H1 (cell line): ENCODE measurements around the gene SYT2.

ENCODE experiments used
- BACH1 ChIP-seq: IDR thresholded peaks from 2 replicates; pipeline ENCODE4 v1.6.1; 2012; ENCODE audit warnings: low read length, improper control_type of control experiment
- EZH2 ChIP-seq: fragments of 200-600 bp; sonication (generic); IDR thresholded peaks from 2 replicates; pipeline ENCODE4 v1.7.1; 2012; ENCODE audit warnings: low read depth, mild to moderate bottlenecking, moderate library complexity, low read length, inconsistent platforms; ENCODE audit not compliant: severe bottlenecking
- HDAC6 ChIP-seq: IDR thresholded peaks from one replicate; pipeline ENCODE4 v1.7.1; 2012; ENCODE audit warnings: low read depth, mild to moderate bottlenecking, inconsistent platforms, low read length, moderate library complexity
- JUN ChIP-seq: IDR thresholded peaks from 2 replicates; pipeline ENCODE4 v1.6.1; 2011; ENCODE audit warnings: low read depth, mild to moderate bottlenecking, improper control_type of control experiment, low read length
- PHF8 ChIP-seq: fragments of 200-600 bp; sonication (generic); conservative IDR thresholded peaks from 2 replicates; pipeline ENCODE4 v1.7.1; 2012; ENCODE audit warnings: low read depth, mild to moderate bottlenecking, inconsistent platforms, low read length, moderate library complexity
- POLR2AphosphoS5 ChIP-seq: IDR thresholded peaks from 2 replicates; pipeline ENCODE4 v1.6.1; 2011; ENCODE audit warnings: low read depth, low read length
- SP1 ChIP-seq: IDR thresholded peaks from 2 replicates; pipeline ENCODE4 v1.6.1; 2011; ENCODE audit warnings: low read depth, low read length
- SP4 ChIP-seq: IDR thresholded peaks from 2 replicates; pipeline ENCODE4 v1.6.1; 2012; ENCODE audit warnings: low read length, inconsistent platforms
- TCF12 ChIP-seq: IDR thresholded peaks from 2 replicates; pipeline ENCODE4 v1.6.1; 2011; ENCODE audit warnings: low read depth, mild to moderate bottlenecking, low read length
- ZNF274 ChIP-seq: IDR thresholded peaks from 2 replicates; pipeline ENCODE4 v1.7.0; 2012; ENCODE audit warnings: low read length, borderline replicate concordance; ENCODE audit errors: extremely low read depth
- TF ChIP-seq, protein P1 (sequence below): IDR thresholded peaks from 2 replicates; pipeline ENCODE4 v1.6.1; 2012; ENCODE audit warnings: inconsistent platforms
- TF ChIP-seq, protein P2 (sequence below), 3 experiments: IDR thresholded peaks; 1 replicate in 2 of 3; 2 replicates in 1 of 3; pipeline versions ENCODE4 v1.5.1 to v1.6.1; 2011; ENCODE audit warnings: low read length in 3 of 3, mild to moderate bottlenecking in 3 of 3, inconsistent platforms in 2 of 3, low read depth in 1 of 3, moderate library complexity in 1 of 3; ENCODE audit not compliant: insufficient read depth in 1 of 3; ENCODE audit errors: control extremely low read depth in 1 of 3
- TF ChIP-seq, protein P3 (sequence below): IDR thresholded peaks from 2 replicates; pipeline ENCODE4 v1.6.1; 2012; ENCODE audit warnings: low read length, inconsistent platforms
- TF ChIP-seq, protein P4 (sequence below): IDR thresholded peaks from 2 replicates; pipeline ENCODE4 v1.6.1; 2011; ENCODE audit warnings: low read depth, mild to moderate bottlenecking, low read length; ENCODE audit not compliant: insufficient read depth

DNA sequence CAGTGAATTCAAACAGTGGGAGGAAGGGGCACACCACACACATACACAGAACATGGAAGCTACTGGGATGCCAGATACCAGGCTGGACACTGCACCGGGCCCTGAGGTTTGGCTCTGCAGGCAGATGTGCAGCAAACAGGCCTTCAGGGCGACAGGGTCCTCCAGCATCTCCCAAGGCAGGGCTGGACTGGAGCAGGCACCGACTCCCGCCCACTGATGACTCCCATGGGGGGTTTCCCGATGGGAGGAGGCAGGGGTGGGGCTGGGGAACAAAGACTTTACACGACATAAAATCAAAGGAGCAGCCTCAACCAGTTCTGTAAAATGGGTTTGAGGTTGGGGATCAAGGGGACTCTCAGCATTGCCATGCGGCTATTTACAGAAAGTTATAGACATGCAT is 118.1 kb downstream of the SYT2 start:
- TF ChIP-seq EZH2 (no peak), BACH1 (no peak), PHF8 (no peak), ZNF274 (no peak), SP1 (no peak), JUN (no peak), POLR2AphosphoS5 (no peak), SP4 (no peak), TCF12 (no peak), HDAC6 (no peak)
- TF ChIP-seq, protein P1, sequence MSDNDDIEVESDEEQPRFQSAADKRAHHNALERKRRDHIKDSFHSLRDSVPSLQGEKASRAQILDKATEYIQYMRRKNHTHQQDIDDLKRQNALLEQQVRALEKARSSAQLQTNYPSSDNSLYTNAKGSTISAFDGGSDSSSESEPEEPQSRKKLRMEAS = no peak
- TF ChIP-seq, protein P2, sequence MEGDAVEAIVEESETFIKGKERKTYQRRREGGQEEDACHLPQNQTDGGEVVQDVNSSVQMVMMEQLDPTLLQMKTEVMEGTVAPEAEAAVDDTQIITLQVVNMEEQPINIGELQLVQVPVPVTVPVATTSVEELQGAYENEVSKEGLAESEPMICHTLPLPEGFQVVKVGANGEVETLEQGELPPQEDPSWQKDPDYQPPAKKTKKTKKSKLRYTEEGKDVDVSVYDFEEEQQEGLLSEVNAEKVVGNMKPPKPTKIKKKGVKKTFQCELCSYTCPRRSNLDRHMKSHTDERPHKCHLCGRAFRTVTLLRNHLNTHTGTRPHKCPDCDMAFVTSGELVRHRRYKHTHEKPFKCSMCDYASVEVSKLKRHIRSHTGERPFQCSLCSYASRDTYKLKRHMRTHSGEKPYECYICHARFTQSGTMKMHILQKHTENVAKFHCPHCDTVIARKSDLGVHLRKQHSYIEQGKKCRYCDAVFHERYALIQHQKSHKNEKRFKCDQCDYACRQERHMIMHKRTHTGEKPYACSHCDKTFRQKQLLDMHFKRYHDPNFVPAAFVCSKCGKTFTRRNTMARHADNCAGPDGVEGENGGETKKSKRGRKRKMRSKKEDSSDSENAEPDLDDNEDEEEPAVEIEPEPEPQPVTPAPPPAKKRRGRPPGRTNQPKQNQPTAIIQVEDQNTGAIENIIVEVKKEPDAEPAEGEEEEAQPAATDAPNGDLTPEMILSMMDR (IDR thresholded peaks at IDR 0.05; ENCODE audit: control extremely low read depth in 1 of 3, insufficient read depth in 1 of 3, low read depth in 1 of 3, low read length in 3 of 3) = no peak
- TF ChIP-seq, protein P3, sequence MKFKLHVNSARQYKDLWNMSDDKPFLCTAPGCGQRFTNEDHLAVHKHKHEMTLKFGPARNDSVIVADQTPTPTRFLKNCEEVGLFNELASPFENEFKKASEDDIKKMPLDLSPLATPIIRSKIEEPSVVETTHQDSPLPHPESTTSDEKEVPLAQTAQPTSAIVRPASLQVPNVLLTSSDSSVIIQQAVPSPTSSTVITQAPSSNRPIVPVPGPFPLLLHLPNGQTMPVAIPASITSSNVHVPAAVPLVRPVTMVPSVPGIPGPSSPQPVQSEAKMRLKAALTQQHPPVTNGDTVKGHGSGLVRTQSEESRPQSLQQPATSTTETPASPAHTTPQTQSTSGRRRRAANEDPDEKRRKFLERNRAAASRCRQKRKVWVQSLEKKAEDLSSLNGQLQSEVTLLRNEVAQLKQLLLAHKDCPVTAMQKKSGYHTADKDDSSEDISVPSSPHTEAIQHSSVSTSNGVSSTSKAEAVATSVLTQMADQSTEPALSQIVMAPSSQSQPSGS = no peak
- TF ChIP-seq, protein P4, sequence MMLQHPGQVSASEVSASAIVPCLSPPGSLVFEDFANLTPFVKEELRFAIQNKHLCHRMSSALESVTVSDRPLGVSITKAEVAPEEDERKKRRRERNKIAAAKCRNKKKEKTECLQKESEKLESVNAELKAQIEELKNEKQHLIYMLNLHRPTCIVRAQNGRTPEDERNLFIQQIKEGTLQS = no peak
